Nucleus accumbens (tissue), 56 donors: Measurements from ENCODE around the gene DGCR6L.
"Not testable (repeated sequence)": the region's sequence is repeated elsewhere in the genome, so short reads cannot be mapped to it uniquely, and the experiment has no call there.

ENCODE experiments used
- DNase-seq, 56 donors: peaks; one replicate each; lab custom pipeline; 2025; lab: John Stamatoyannopoulos, UW

The DGCR6L gene

GRCh38 chr22:20328569-20328930, 8.7 kb upstream of the DGCR6L start:
- not testable (repeated sequence) for DNase-seq

- not testable (repeated sequence) for DNase-seq
These were observed 6.1 kb upstream of the DGCR6L start for GRCh38 chr22:20325996-20326395.

DNA sequence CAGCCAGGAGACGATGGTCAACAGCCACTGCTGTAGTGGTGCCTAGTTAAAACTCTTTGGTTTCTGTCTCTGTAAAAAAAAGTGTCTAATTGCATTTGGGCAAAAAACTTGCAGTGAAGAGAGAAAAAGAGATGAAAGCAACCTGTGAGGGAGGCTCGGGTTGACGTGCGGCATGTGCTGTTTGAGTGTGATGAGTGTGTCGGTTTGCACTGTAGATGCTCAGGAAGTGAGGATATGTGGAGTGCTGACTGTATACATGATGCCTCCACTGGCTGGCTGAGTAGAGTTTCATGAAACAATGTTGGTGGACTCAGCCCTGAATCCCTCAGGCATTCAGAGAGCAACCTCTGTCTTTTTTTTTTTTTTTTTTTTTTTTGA, 4.3 kb upstream of the DGCR6L start:
- DNase-seq, result no peak

- not testable (repeated sequence) for DNase-seq
These were observed 1.8 kb upstream of the DGCR6L start for GRCh38 chr22:20321552-20322211.

DNA sequence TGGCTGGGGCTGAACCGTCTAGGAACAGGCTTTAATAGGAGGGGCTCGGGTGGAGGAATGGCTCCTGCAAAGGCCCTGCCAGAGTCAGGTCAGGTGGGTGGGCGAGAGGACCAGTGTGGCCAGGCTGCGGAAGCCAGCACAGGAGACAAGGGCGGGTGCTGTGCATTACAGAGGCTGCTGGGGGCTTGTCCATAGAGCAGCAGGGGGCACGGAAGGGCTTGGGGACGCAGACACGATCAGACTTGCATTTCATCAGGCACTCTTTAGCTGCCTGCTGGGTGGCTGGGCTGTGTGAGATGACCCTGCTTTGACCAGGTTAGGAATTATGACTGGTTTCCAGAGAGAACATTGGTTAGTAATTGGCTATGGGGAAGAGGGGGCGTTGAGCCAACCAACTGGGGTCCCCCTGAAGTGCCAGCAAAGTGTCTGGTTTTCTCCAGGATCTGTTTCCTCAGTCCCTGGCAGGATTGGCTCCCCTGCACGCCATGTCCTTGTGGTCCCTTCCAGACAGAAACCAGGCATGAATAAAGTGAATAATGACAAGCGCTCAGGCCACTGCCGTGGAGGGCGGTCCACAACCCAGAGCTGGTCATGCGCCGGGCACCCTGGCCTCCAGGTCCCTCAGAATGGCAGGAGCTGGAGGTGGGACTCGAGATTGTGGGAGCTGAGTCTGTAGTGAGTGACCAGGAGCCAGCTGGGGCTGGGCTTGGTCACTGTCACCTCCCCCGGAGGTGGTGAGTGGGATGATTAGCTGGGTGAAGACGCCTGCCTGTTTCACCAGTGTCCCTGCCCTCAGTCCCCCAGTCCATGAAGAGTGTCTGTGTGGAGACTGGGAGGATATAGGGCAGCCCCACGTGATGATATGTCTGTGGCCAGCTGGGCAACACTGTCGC, 1.0 kb upstream of the DGCR6L start:
- peak in 1 of 56 donors; percentile 24 for DNase-seq

- DNase-seq, result peak in 15 of 56 donors; percentile 9 to 66 (median 50)
These were observed 667 bp downstream of the DGCR6L start for GRCh38 chr22:20319041-20319744.

- DNase-seq, result not testable (repeated sequence)
These were observed 1.7 kb downstream of the DGCR6L start for GRCh38 chr22:20318043-20318688.

DNA sequence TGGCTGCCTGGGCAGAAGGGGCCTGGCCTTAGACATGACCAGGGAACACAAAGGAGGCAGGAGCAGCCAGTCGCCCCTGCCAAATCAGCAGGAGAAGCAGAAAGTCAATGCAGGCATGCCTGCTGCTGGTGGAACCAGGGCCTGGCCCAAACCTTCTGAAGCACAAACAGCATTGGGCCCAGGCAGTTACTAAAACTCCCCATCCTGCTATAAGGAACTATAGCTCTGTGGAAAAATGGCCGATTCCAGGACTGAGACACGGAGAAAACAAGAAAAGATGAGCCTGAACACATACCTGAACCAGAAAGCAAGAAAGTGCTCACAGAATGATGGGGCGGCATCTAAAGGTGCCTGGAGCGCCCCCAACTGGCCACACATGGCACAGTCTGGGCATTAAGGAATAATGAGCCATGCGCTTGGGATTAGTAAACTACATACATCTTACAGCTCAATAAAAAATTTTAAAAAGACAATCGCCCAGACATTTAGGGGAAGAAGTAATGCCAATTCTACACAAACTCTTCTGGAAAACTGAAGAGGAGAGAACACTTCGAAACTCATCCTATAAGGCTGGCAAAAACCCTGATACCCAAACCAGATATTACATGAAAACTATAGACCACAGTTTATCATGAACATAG, 2.3 kb downstream of the DGCR6L start:
- peak in 1 of 56 donors; percentile 24 for DNase-seq

DNA sequence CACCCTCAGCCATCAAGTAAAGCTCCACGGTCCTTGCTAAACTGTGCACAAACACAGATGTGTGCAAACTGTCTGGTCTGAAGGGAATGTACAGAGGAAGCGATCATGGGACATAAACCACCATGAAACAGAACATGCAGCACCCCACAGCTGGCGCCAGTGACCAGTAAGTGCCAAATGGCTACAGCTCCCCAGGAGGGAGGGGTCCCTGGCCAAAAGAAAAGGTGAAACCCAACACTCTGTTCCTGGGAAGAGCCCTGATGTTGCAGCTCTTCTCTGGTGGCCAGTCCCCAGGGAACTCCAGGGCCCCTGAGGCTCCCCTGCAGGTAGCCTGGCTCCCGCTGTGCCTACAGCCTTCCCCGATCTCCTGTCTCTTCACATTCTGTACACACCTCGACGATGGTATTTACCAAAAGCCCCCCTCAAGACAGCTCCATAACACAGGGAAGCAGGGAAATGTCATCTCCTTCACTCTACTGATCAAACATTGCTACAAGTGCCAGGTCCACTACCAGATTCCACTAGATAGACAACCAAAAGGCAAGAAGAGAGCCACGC, 2.9 kb downstream of the DGCR6L start:
- DNase-seq, result no peak

- no peak for DNase-seq
These were observed 3.5 kb downstream of the DGCR6L start for GRCh38 chr22:20316217-20316843.

- DNase-seq, result no peak
These were observed 4.3 kb downstream of the DGCR6L start for GRCh38 chr22:20315337-20316216.

GRCh38 chr22:20314741-20315336, 5.0 kb downstream of the DGCR6L start:
- DNase-seq, result not testable (repeated sequence)

GRCh38 chr22:20314206-20314605, 5.7 kb downstream of the DGCR6L start:
- not testable (repeated sequence) for DNase-seq

DNA sequence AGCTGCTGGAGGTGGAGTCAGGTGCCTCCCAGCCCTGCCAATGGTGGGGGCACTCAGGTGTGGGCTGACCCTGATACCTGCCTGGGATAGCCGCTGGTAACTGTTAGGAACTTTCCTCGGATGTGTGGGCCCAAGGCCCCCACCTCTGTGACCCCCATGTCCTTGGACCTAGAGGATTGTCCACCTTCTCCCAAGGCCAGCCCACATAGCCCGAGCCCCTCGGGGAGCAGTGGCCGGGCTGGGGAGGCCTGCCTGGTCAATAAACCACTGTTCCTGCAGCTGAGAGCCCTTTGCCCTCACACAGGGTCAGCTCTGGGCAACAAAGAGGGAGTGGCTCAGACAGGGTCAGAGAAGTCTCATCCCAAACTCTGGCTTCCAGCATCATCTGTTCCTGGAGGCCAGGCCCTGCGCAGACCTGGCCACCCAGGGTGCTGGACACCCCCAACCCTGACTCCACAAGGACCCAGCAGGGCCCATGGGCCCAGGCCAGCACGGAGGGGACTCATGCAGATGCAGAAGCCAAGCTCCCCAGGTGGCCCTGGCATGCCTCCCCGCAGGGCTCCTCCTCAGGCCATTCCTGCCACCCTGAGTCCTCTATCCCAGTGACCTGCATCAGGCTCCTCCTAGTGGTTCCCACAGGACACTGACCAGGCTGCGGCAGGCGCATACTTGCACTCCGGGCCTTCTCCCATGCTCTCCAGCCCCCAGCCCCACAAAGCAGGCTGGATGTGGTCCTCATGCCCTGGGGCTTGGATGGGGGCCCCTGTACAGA, 6.4 kb downstream of the DGCR6L start:
- not testable (repeated sequence) for DNase-seq

GRCh38 chr22:20312396-20313191, 7.3 kb downstream of the DGCR6L start:
- DNase-seq, result no peak
